Stimulated activated CD8-positive, alpha-beta memory T cell treated with anti-CD3 and anti-CD28 coated beads, Interleukin-12 subunit alpha, Interleukin-12 subunit beta, amount 100 ng/mL, for 1 hour (primary cell): Measurements from ENCODE around the gene DAPK3.
"Not testable (repeated sequence)": the region's sequence is repeated elsewhere in the genome, so short reads cannot be mapped to it uniquely, and the experiment has no call there.

Experiments used
- DNase-seq: peaks from one replicate; pipeline ENCODE4 v3.0.0-alpha.2; 2020; ENCODE audit warnings: low read depth

The DAPK3 gene

DNA sequence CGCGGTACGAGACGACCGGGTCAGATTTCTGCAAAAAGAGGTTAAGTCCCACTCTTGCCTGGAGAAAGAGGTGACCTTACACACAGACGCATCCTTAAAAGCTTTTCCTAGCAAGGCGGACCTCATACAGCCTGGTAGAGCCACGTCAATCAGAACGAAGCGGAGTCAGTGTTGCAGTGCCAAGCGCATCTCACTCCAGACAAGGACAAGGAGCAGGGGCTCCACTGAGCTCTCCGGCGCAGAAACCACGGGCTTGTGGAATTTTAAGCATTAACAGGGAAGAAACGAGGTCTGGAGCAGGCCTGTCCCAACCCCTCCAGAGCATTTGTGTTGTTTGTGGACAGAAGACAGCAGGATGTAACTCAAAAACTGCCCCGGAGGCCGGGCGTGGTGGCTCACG lies 7.2 kb upstream of the DAPK3 start:
- DNase-seq = no peak

DNA sequence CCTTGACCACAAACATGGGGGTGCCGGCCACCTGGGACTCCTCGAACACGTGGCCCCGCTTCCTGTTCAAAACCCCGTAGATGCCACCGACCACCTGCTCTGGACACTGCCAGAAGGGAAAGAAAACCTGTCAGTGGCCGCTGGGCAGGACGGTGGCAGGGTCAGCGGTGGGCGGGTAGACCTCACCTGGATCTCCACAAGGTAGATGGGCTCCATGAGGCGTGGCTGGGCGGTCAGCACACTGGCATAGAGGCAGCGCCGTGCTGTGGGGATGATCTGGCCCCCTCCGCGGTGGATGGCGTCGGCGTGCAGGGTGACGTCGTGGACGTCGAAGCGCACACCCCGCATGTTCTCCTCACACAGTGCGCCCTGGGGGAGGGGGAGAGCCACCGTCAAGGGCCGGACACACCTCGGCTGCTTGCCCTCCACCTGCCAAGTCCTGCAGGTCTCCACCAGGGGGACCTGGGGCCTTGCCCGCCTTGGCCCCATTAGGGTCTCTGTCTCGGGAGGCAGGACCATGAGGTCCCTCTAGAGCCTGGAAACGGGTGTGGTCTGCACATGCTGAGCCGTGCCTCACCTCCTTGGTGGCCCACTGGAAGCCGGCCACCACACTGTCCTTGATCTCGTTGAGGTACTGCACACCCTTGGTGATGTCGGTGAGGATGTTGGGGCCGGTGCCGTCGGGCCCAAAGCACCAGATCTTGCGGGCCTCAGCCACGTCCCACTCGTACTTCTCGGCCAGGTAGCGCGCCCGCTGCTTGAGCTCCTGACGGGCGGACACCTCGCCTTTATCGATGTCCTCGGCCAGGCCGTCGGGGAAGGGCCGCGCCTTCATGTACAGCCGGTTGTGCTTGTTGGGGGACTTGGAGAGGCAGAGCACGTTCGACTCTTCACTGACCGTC lies 6.6 kb upstream of the DAPK3 start:
- no peak for DNase-seq

DNA sequence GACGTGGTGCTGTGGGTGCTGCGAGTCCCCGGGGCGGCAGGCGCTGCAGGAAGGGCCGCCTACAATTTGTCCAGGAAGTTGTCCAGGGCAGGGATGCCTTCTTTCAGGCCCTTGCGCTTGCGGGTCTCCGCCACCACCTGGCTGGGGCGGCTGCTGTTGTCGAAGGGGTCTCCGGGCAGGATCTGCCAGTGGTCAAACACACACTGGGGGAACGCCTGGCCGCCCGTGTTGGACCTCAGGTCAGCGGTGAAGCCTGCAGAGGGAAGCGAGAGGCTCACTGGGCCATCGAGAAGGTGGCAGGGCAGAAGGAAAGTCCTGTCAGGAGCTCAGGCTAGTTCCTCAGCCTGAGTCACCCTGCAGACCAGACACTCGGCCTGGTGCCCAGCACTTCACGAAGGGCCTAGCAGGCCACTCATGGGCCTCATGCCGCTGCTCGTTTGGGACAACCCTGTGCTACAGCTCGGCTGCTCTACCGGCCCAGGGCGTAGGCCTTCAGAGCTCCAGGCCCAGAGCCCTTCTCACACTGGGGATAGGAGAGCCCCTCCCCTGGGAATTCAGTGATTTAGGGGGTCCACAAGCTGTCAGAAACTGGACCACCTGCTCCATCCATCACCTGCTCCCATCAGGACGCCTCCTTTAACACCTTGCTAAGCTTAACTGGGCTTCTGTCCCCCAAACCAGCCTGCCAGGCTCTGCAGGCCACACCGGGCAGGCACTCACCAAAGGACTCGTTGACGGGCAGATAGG lies 5.8 kb upstream of the DAPK3 start:
- DNase-seq = no peak

DNA sequence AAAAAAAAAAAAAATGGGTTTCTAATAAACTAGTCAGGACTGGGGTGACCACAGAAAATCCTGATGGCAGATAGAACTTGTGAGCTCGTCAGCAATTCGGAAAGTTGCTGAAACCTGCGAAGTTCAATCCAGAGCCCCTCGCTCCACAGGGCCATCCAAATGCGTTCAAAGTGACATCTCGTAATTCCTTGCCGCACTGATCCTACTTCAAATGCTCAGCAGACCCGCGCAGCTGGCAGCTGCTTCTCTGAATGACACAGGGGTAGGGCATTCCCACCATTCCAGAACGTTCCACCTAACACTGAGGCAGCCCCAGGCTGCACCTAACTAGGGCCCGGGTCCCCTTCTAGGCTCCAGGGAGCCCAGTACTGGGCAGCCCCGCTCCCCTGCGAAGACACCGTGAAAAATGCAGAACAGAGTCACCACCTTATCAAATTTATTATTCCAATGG lies 4.8 kb upstream of the DAPK3 start:
- no peak for DNase-seq

DNA sequence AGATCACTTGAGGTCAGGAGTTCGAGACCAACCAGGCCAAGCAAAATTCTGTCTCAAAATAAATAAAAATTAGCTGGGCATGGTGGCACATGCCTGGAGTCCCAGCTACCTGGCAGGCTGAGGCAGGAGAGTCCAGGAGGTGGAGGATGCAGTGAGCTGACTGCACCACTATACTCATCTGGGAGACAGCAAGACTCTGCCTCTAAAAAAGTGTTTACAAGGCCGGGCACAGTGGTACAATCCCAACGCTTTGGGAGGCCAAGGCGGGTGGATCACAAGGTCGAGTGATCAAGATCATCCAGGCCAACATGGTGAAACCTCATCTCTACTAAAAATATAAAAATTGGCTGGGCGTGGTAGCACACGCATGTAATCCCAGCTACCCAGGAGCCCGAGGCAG lies 4.2 kb upstream of the DAPK3 start:
- no peak for DNase-seq

DNA sequence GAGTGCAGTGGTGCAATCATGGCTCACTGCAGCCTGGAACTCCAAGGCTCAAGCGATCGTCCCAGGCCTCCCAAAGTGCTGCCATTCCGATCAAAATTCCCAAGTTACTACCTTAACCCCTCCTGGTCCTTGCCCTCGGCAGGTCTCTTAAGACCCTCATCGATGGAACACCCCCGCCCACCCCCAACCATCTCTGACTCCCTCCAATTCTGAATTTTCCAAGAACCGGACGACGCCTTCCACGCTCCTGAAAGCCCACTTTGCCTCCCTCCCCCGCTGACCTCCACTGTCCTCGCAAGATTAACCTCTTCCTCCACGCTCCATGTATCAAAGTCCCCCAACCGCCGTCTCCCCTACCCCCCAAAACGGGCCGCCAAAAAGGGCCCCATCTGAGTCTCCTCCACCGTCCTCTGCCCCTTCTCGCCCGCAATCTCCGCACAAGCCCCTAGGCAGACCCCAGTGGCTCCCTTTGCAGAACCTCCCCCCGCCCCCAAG lies 539 bp downstream of the DAPK3 start:
- DNase-seq = no peak

DNA sequence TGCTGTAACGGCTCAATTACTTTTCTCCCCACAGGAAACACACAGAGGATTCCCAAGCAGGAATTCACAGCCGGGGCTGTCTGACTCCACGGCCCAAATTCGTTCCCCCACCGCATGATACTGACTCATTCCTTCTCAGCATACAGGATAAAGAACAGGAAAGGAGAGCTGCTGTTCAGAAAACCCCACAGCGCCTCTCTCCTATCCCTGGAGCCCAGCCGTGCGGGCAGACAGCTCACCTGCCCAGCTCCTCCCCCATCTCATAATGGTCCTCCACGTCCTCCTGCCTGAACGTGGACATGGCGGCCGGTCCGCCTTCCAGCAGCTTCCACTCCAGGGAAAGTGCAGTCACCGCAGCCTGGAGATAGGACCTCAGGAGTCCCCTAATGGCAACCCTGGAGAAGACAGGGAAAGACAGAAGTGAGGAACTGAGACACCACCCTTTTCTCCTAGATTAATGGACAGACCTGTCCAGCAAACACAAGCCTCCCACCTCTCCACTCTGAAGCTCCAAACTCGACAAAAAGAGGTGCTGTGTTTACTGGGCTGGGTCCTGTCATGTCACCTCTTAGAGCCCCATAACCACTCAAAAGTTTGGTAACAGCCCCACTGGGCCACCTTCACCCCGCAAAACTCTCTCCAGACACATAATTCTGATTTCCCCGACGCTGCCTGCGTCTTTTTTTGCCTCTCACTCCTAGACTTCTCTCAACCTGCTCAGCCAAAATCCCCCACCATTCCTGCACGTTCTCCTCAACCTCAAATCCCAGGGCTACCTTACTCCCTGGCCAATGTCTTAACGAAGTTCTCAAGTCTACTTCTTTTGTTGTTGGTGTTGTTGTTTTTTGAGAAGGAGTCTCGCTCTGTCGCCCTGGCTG lies 1.2 kb downstream of the DAPK3 start:
- no peak for DNase-seq

DNA sequence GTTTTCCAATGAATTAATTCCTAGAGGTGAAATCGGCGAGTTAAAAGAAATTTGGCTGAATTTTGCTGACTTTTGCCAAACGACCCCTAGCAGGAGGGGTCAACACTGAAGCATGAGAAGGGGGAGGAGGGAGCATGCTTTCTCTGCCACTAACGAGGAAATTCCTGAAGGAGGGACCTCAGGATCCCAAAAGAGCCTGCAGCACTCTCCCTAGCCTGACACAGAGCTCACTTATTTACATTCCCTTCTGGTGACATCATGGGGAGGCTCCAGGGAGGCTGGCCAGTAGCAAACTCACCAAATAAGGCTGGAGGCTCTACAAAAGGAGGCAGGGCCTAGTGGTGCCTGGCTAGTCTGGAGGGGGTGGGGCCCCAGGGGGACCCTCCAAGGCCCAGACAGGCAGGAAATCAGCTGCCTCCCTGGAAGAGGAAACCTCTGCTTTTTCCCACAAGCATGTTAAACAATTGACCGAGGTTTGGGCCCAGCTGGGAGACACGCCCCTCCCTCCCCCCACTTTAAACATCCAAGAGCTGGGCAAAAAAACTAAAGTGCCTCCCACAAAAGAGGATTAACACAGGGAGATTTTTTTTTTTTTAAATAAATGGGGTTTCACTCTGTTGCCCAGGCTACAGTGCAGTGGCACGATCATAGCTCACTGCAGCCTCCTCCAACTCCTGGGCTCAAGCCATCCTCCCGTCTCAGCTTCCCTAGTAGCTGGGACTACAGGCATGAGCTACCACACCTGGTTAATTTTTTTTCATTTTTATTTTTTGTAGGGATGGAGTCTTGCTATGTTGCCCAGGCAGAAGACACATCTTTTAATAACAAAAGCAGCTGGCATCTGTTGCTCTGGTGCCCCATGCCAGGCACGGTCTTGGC lies 2.1 kb downstream of the DAPK3 start:
- DNase-seq = no peak

DNA sequence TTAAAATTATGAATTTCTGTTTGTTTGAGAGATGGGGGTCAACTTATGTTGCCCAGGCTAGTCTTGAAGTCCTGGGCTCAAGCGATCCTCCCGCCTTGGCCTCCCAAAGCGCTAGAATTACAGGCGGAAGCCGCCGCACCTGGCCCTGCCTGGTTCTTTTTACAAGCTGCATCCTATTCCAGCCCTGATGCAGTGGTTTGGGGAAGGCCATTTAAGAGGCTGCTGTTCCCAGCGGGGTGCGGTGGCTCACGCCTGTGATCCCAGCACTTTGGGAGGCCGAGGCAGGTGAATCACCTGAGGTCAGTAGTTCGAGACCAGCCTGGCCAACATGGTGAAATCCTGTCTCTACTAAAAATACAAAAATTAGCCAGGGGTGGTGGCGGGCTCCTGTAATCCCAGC lies 2.9 kb downstream of the DAPK3 start:
- not testable (repeated sequence) for DNase-seq

DNA sequence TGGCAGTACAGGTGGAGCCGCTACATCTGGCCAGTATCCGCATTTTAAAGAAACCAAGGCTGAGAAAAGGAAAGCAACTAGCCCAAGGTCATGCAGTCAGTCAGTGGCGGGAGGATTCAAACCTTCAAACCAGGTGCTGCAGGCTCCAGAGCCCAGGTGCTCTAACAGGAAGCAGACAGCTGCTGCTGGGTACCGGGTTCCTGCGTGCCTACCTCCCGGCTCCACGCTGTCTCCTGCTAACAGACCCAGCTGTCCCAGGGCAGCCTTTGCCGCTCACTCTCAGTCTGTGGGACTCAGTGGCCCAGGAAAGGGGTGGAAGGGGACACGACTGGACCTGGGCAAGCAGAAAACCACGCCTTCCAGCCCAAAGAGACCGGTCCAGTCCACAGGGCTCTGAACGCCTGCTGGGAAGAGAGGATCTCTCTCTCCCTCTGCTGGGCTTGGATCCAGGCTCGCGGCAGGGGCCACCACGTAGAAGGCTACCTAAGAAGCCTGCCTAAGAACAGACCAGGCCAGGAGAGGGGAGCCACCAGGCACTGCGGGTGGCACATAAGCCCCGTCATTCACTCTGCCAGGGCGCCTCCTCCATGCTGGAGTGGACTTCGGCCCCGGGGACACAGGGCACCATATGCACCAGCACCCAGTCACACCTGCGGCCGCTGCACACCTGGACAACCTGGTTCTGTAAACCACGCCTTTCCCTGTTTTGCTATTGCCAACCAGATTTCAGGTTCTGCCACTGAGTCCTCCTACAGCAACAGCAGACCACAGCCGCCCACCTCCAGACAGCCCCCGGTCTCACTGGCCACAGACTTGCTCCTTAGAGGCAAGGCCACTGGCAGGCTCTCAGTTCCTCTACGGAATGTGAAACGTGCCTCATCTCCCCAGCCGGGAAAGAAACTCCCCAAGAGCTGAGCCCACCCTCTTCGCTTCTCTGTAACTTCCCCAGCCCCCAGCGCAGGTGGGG lies 4.6 kb downstream of the DAPK3 start:
- DNase-seq = no peak

DNA sequence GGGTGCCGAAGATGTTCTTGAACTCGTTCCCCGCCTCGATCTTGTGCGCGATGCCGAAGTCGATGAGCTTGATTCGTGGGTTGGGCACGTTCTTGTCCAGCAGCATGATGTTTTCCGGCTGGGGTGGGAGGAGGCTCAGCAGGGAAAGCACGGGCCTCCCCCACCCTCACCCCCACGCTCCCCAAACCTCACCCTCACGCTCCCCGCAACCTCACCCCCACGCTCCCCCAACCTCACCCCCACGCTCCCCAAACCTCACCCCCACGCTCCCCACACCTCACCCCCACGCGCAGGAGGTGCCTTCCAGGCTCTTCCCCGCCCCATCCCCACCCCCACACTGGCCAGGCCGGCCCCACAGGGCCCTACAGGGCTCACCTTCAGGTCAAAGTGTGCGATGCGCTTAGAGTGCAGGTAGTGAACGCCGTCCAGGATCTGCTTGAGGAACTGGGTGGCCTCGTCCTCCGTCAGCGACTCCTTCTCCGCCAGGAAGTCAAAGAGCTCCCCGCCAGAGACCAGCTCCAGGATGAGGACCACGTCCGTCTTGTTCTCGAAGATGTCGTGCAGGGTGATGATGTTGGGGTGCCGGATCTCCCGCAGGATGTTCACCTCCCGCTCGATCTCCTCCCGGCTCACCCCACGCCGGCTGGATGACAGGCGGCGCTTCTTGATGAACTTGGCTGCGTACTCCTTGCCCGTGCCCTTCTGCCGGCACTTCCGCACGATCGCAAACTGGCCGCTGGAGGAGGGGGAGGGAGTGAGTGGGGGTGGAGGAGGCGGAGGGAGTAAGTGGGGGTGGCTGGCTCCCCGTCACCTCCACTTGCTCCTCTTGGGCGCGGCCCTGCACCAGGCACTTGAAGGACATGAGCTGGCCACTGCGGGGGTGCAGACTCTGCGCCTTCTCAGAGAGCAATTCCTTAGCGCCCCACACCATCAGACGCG lies 6.4 kb downstream of the DAPK3 start:
- DNase-seq = no peak

DNA sequence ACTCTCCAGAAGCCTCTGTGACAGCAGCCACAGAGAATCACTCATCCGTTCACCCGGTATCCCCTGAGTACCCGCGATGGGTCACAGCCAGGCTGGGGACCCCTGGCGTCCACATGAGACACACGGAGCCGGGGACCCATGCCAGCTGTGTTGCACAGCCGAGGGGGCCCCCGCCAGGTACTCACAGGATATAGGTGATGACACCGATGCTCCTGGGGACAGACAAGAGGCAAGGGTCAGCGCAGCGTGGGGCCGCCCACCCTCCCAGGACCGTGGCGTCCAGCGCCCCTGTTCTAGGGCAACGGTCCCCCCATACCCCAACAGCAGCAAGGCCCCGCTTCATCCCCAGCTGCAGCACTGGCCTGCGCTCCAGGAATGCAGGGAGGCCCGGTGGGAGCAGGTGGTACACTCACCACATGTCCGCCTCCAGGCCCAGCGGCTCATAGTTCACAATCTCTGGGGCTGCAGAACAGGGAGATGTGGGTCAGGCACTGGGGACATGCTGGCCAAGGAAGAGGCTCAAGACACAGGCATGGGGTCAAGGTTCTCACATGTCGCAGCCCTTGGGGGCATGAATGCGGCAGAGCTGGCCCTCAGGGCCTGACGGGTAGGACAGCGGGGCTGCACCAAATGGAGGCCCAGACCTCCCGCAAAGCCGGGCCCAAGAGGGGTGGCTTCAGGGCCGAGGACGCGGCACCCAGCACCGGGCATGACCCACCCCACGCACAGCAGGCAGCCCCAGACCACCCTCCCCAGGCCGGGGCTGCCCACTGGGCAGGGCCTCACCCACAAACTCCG lies 7.2 kb downstream of the DAPK3 start:
- DNase-seq = no peak

DNA sequence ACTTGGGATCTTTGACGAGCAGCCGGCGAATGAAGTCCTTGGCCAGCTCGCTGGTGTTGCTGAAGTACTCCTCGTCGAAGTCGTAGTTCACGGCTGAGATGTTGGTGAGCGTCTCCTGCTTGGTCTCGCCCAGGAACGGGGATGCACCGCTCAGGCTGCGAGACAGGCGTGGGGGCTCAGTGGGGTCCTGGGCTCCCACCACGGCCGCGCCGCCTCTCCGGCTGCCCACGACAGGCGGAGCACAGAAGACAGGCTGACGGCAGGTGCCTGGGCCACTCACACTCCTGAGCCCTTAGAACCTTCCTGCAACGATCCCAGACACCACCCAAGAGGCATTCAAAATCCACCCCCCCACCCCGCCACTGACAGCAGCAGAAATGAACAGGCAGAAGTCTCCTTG lies 9.9 kb downstream of the DAPK3 start:
- DNase-seq = no peak

DNA sequence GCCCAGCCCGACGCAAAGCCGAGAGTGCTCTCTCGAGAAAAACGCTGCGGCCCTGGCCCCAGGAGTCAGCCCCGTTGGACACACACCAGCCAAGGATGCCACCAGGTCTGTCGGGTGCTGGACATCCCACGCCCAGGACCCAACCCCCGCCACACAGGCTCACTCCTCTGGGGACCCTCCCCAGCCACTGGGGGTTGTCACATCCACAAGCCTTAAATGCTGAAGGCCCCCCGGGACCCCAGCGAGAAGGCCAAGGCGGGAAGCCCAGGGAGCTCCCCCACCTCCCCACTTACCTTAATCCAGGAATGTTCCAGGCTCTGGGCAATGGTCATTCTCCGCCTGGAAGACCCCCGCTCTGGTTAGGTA lies 11.2 kb downstream of the DAPK3 start:
- no peak for DNase-seq

DNA sequence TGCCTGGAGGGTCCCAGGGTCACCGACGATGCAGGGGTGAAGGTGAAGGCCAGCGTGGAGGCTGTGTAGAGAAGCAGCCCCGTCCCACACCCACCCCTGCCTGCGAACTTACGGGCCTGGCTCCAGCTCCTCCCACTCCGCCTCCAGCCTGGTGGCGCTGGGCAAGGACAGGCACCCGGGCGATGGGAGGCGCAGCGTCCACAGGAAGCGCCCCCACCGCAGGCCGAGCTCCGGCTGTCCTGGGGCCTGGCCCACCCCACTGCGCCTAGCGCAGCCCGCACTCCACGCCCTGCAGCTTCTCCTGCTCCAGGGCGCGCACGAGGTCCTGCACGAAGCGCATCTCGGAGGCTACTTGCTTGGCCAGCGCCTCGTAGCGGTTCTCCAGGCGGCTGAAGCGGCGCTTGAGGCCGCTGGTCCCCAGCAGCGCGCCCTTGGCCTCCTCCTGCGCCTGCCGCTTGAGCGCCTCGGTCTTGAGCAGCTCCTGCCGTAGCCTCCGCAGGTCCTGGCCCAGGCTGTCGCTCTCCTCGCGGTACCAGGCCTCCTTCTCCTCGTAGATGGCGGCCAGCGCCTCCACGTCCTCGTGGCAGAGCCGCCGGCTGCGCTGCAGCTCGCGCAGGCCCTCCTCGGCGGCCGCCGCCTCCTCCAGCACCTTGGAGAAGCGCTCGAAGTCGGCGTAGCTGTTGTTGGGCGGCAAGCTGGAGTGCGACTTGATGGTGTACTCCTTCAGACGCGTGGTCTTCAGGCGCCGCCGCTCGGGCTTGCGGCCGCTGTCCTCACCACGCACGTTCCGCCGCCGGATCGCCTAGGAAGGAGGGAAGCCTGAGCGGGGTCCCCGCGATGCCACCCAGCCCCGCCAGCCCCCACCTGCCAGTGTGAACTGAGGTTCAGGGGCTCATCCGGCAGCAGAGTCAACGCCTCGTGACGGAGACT lies 11.8 kb downstream of the DAPK3 start:
- no peak for DNase-seq

DNA sequence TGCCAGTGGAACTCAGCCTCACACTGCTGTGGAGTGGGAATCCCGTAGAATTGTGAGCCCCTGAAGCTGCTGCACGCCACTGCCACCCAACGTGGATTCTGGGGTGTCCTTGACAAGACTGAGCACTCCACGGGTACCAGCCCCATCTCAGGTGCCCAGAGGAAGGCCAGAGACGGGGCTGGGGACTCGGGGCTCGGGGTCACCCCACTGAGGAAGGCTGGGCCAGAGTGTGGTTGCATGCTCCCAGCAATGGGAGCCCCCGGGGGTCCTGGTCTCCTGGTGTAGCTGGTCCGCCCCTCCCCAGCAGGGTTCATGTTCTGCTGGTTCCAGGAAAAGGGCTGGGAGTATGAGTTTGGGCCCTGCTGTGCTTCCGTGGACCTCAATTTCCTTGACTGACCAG lies 15.2 kb downstream of the DAPK3 start:
- no peak for DNase-seq

DNA sequence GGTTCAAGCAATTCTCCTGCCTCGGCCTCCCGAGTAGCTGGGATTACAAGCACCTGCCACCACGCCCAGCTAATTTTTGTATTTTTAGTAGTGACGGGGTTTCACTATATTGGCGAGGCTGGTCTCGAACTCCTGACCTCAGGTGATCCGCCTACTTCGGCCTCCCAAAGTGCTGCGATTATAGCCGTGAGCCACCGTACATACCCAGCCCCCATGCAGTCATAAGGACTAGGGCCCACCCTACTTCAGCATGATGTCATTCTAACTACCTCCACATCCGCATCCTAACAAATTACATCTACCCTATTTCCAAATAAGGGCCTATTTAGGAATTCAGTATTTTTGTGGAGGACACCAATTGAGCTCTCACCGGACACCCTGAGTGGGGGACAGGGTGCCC lies 15.6 kb downstream of the DAPK3 start:
- not testable (repeated sequence) for DNase-seq
